Measurements from ENCODE around the gene PTPRC. TPM values are rescaled to one million over a fixed set of nuclear protein-coding genes. Genes with fewer than 3 reads are reported as not detected.
A peak's percentile ranks its signal among the peaks of the same experiment; 100 is the strongest.

PTPRC gene
- total and polyA plus RNA-seq, 2 experiments from 2014 or later: 0.66 to 0.86 TPM

- DNase-seq: no peak
- H3F3A ChIP-seq (ENCODE audit: insufficient read depth): peaks cover 33% of the 10 kb centered on the region
- no peak overlapping the region for H3K9ac ChIP-seq
- H2AFZ ChIP-seq: 0 out of 2 replicates have a peak overlapping the region, but pooled peaks have one; percentile 6
- no peaks in the 10 kb centered on the region for H3K9me2 ChIP-seq (ENCODE audit: insufficient read depth)
- H3K79me2 ChIP-seq (ENCODE audit: insufficient read depth): no peaks in the 10 kb centered on the region
- no peaks in the 10 kb centered on the region for H3K9me3 ChIP-seq (ENCODE audit: low read depth)
- in situ Hi-C loops (cut with MboI): loop anchor here (25.0 kb wide), 6 partner anchors 396 to 1171 kb away; partner anchors contain the start of genes C1orf53, LHX9 and NEK7
- no peak for TF ChIP-seq EZH2phosphoT487 (IDR thresholded peaks at IDR 0.05; ENCODE audit: insufficient read depth, low read depth)
- TF ChIP-seq EZH2 (IDR thresholded peaks at IDR 0.05; ENCODE audit: insufficient read depth, poor library complexity, severe bottlenecking): no peak
- no peaks in the 10 kb centered on the region for H3K27me3 ChIP-seq (replicated peaks; ENCODE audit: insufficient read depth)
- H3K36me3 ChIP-seq (ENCODE audit: low read depth): no peaks in the 10 kb centered on the region
- H3K4me1 ChIP-seq (ENCODE audit: insufficient read depth): peaks cover 59% of the 10 kb centered on the region
- peak overlapping the region; percentile 61 for H3K4me2 ChIP-seq (ENCODE audit: unreplicated experiment)
- no peaks in the 10 kb centered on the region for H4K20me1 ChIP-seq (ENCODE audit: insufficient read depth)
- WGBS, 2 experiments (ENCODE audit: low coverage in 1 of 2, low lambda C conversion rate in 2 of 2, missing lambda C conversion rate in 2 of 2): 95 to 100% methylated on average over 2 of the region's 2 CpGs
- no peak overlapping the region for H3K4me3 ChIP-seq
- H3K27ac ChIP-seq: peak overlapping the region; percentile 94
These were observed 44.6 kb downstream of the PTPRC start for GRCh38 chr1:198683449-198683848.

DNA sequence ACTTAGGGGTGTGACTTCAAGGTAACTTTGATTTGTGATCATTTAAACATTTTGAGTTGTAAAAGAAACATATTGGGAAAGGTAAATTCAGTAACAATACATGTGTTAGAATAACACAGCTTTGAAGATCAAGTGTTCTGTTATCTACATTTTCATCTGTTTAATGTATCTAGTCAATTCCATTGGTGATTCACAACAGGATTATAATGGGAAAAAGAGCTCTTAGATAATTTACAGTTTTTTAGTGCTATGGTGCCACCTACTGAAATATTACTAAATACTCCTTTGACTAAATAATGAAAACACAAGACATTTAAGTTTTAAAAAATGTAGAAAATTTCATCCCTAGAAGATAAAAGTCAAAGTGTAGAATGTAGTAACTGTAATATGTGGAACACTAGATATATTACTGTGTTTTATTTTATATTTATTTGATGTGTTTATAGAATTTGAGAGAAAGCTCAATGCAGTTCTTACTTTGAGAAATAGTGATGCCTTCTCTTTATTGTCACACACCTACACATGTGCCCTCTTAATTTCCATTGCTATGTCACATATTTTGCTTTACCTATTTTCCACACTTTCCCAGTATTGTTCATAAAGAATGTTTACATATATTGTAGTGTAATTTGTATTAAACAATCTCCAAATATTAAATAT lies 47.4 kb downstream of the PTPRC start:
- Histone ChIP-seq H3K4me1 (ENCODE audit: insufficient read depth) (peaks cover 51% of the 10 kb centered on the region), H2AFZ (peak overlapping the region; percentile 25), H4K20me1 (ENCODE audit: insufficient read depth) (no peaks in the 10 kb centered on the region), H3K79me2 (ENCODE audit: insufficient read depth) (no peaks in the 10 kb centered on the region), H3K9me3 (ENCODE audit: low read depth) (no peaks in the 10 kb centered on the region), H3K27me3 (replicated peaks; ENCODE audit: insufficient read depth) (no peaks in the 10 kb centered on the region), H3K36me3 (ENCODE audit: low read depth) (no peaks in the 10 kb centered on the region), H3K4me3 (0 out of 2 replicates have a peak overlapping the region, but pooled peaks have one; percentile 8), H3K9ac (peak overlapping the region; percentile 18; the same call in 1 of the 2 replicates), H3K27ac (peak overlapping the region; percentile 19; the same call in 1 of the 2 replicates), H3K9me2 (ENCODE audit: insufficient read depth) (0 out of 2 replicates have a peak, but pooled peaks cover 3% of the 10 kb centered on the region), H3F3A (ENCODE audit: insufficient read depth) (peaks cover 26% of the 10 kb centered on the region), H3K4me2 (ENCODE audit: unreplicated experiment) (peak overlapping the region; percentile 51)
- TF ChIP-seq EZH2 (IDR thresholded peaks at IDR 0.05; ENCODE audit: insufficient read depth, poor library complexity, severe bottlenecking): no peak
- TF ChIP-seq EZH2phosphoT487 (IDR thresholded peaks at IDR 0.05; ENCODE audit: insufficient read depth, low read depth): no peak
- peak; percentile 77 for DNase-seq
- in situ Hi-C loops (cut with MboI): loop anchor here (25.0 kb wide), 6 partner anchors 399 to 1174 kb away; partner anchors contain the start of genes C1orf53, LHX9 and NEK7

DNA sequence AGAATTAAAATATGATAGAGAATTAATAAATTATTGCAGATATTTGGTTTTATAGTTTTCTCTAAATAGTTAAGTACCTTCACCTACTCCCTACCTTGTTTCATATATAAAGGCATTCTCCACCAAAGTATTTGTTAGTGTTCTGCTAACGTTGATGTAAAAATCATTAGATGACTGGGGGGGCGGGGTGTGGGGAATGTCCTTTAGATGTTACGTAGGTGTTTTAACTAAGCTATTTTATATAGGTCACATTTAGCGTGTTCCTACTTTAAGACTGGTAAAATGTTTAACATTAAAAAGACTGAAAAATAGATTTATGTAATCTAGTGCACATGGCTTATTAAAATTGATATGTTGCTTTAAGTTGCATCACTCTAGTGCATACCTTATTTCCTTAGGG lies 48.6 kb downstream of the PTPRC start:
- H3K4me2 ChIP-seq (ENCODE audit: unreplicated experiment): no peak overlapping the region
- TF ChIP-seq EZH2 (IDR thresholded peaks at IDR 0.05; ENCODE audit: insufficient read depth, poor library complexity, severe bottlenecking) (no peak), EZH2phosphoT487 (IDR thresholded peaks at IDR 0.05; ENCODE audit: insufficient read depth, low read depth) (no peak)
- H3K27ac ChIP-seq: no peak overlapping the region
- no peaks in the 10 kb centered on the region for H3K79me2 ChIP-seq (ENCODE audit: insufficient read depth)
- no peak for DNase-seq
- no peak overlapping the region for H3K9ac ChIP-seq
- peaks cover 16% of the 10 kb centered on the region for H3F3A ChIP-seq (ENCODE audit: insufficient read depth)
- H3K36me3 ChIP-seq (ENCODE audit: low read depth): no peaks in the 10 kb centered on the region
- peaks cover 41% of the 10 kb centered on the region for H3K4me1 ChIP-seq (ENCODE audit: insufficient read depth)
- WGBS, 2 experiments (ENCODE audit: low coverage in 1 of 2, low lambda C conversion rate in 2 of 2, missing lambda C conversion rate in 2 of 2): 81 to 90% methylated on average over 4 of the region's 4 CpGs
- H2AFZ ChIP-seq: no peak overlapping the region
- 0 out of 2 replicates have a peak, but pooled peaks cover 3% of the 10 kb centered on the region for H3K9me2 ChIP-seq (ENCODE audit: insufficient read depth)
- H3K27me3 ChIP-seq (replicated peaks; ENCODE audit: insufficient read depth): no peaks in the 10 kb centered on the region
- no peaks in the 10 kb centered on the region for H3K9me3 ChIP-seq (ENCODE audit: low read depth)
- H3K4me3 ChIP-seq: no peak overlapping the region
- in situ Hi-C loops (cut with MboI): loop anchor here (25.0 kb wide), 6 partner anchors 400 to 1175 kb away; partner anchors contain the start of genes C1orf53, LHX9 and NEK7
- no peaks in the 10 kb centered on the region for H4K20me1 ChIP-seq (ENCODE audit: insufficient read depth)

GRCh38 chr1:198691063-198691462 lies 52.2 kb downstream of the PTPRC start:
- TF ChIP-seq EZH2phosphoT487 (IDR thresholded peaks at IDR 0.05; ENCODE audit: insufficient read depth, low read depth) (no peak), EZH2 (IDR thresholded peaks at IDR 0.05; ENCODE audit: insufficient read depth, poor library complexity, severe bottlenecking) (no peak)
- no peaks in the 10 kb centered on the region for H3K79me2 ChIP-seq (ENCODE audit: insufficient read depth)
- in situ Hi-C loops (cut with MboI): loop anchor here (25.0 kb wide), 6 partner anchors 404 to 1179 kb away; partner anchors contain the start of genes C1orf53, LHX9 and NEK7
- H3K4me3 ChIP-seq: no peak overlapping the region
- no peak for DNase-seq
- H2AFZ ChIP-seq: no peak overlapping the region
- no peaks in the 10 kb centered on the region for H3K27me3 ChIP-seq (replicated peaks; ENCODE audit: insufficient read depth)
- no peaks in the 10 kb centered on the region for H3K36me3 ChIP-seq (ENCODE audit: low read depth)
- H3K9ac ChIP-seq: no peak overlapping the region
- 84 to 91% methylated on average over 1 of the region's 1 CpG for WGBS, 2 experiments (ENCODE audit: low coverage in 1 of 2, low lambda C conversion rate in 2 of 2, missing lambda C conversion rate in 2 of 2)
- H3K9me3 ChIP-seq (ENCODE audit: low read depth): no peaks in the 10 kb centered on the region
- no peaks in the 10 kb centered on the region for H3F3A ChIP-seq (ENCODE audit: insufficient read depth)
- 0 out of 2 replicates have a peak, but pooled peaks cover 3% of the 10 kb centered on the region for H3K9me2 ChIP-seq (ENCODE audit: insufficient read depth)
- H3K4me2 ChIP-seq (ENCODE audit: unreplicated experiment): no peak overlapping the region
- H3K27ac ChIP-seq: no peak overlapping the region
- no peaks in the 10 kb centered on the region for H4K20me1 ChIP-seq (ENCODE audit: insufficient read depth)
- peaks cover 4% of the 10 kb centered on the region for H3K4me1 ChIP-seq (ENCODE audit: insufficient read depth)

Data from GM23248 (cell line).